ENCODE measurements around the gene TMC4. TPM values are rescaled to one million over a fixed set of nuclear protein-coding genes. Genes with fewer than 3 reads are reported as not detected.
"Not testable (repeated sequence)": the region's sequence is repeated elsewhere in the genome, so short reads cannot be mapped to it uniquely, and the experiment has no call there.

TMC4 gene
- total RNA-seq: 198 TPM

GRCh38 chr19:54172471-54173358, at the start of gene TMC4:
Gene TMC4, minus strand, starts transcription at chr19:54173160. Its CDS starts 43 bp downstream, at chr19:54173117.
- peak; percentile 77 for DNase-seq (ENCODE audit: low spot score)

GRCh38 chr19:54221947-54222346, 49.0 kb upstream of the TMC4 start:
- DNase-seq (ENCODE audit: low spot score): not testable (repeated sequence)

- DNase-seq (ENCODE audit: low spot score): not testable (repeated sequence)
Measured at GRCh38 chr19:54219702-54220101, 46.7 kb upstream of the TMC4 start.

- no peak for DNase-seq (ENCODE audit: low spot score)
Measured at GRCh38 chr19:54218960-54219661, 46.2 kb upstream of the TMC4 start.

- DNase-seq (ENCODE audit: low spot score): no peak
Measured at GRCh38 chr19:54218259-54218658, 45.3 kb upstream of the TMC4 start.

- DNase-seq (ENCODE audit: low spot score): not testable (repeated sequence)
Measured at GRCh38 chr19:54217517-54218247, 44.7 kb upstream of the TMC4 start.

GRCh38 chr19:54216869-54217268, 43.9 kb upstream of the TMC4 start:
- DNase-seq (ENCODE audit: low spot score): no peak

- DNase-seq (ENCODE audit: low spot score): not testable (repeated sequence)
Measured at GRCh38 chr19:54214734-54215133, 41.8 kb upstream of the TMC4 start.

- not testable (repeated sequence) for DNase-seq (ENCODE audit: low spot score)
Measured at GRCh38 chr19:54214217-54214616, 41.3 kb upstream of the TMC4 start.

GRCh38 chr19:54211235-54211634, 38.3 kb upstream of the TMC4 start:
- no peak for DNase-seq (ENCODE audit: low spot score)

- DNase-seq (ENCODE audit: low spot score): peak; percentile 95
Measured at GRCh38 chr19:54209811-54210494, 37.0 kb upstream of the TMC4 start.

- no peak for DNase-seq (ENCODE audit: low spot score)
Measured at GRCh38 chr19:54209058-54209810, 36.3 kb upstream of the TMC4 start.

GRCh38 chr19:54208784-54209057, 35.8 kb upstream of the TMC4 start:
- DNase-seq (ENCODE audit: low spot score): no peak

GRCh38 chr19:54207983-54208783, 35.2 kb upstream of the TMC4 start:
- peak; percentile 77 for DNase-seq (ENCODE audit: low spot score)

GRCh38 chr19:54207676-54207982, 34.7 kb upstream of the TMC4 start:
- no peak for DNase-seq (ENCODE audit: low spot score)

GRCh38 chr19:54207193-54207592, 34.2 kb upstream of the TMC4 start:
- not testable (repeated sequence) for DNase-seq (ENCODE audit: low spot score)

GRCh38 chr19:54206831-54207177, 33.8 kb upstream of the TMC4 start:
- DNase-seq (ENCODE audit: low spot score): no peak

- DNase-seq (ENCODE audit: low spot score): no peak
Measured at GRCh38 chr19:54206030-54206830, 33.3 kb upstream of the TMC4 start.

GRCh38 chr19:54204767-54205468, 32.0 kb upstream of the TMC4 start:
- DNase-seq (ENCODE audit: low spot score): no peak
